Esophagus (tissue), 2 donors: ENCODE measurements around the gene ABCB9. TPM values are rescaled to one million over a fixed set of nuclear protein-coding genes. Genes with fewer than 3 reads are reported as not detected.

Experiments used
- H3K27ac ChIP-seq, 2 donors: one replicate each; pipeline ENCODE4 v1.5.1; 2013; ENCODE audit warnings: low read depth in 2 of 2, mild to moderate bottlenecking in 2 of 2, inconsistent platforms in 1 of 2, low read length in 1 of 2, moderate library complexity in 1 of 2
- H3K27me3 ChIP-seq, 2 donors: one replicate each; pipeline ENCODE4 v1.6.1; 2013; ENCODE audit warnings: low read length in 2 of 2, control low read depth in 1 of 2, mild to moderate bottlenecking in 1 of 2; ENCODE audit not compliant: insufficient read depth in 2 of 2, control insufficient read depth in 1 of 2
- H3K36me3 ChIP-seq, 2 donors: one replicate each; pipeline ENCODE4 v1.6.1; 2013; ENCODE audit warnings: low read length in 1 of 2; ENCODE audit not compliant: control insufficient read depth in 2 of 2, insufficient read depth in 2 of 2
- H3K4me1 ChIP-seq, 2 donors: one replicate each; pipeline ENCODE4 v1.6.1; 2013; ENCODE audit warnings: low read length in 1 of 2; ENCODE audit not compliant: control insufficient read depth in 2 of 2, insufficient read depth in 2 of 2
- H3K4me3 ChIP-seq, 2 donors: one replicate each; pipeline ENCODE4 v1.5.1; 2013; ENCODE audit warnings: low read length in 2 of 2, mild to moderate bottlenecking in 2 of 2, low read depth in 1 of 2, moderate library complexity in 1 of 2
- H3K9me3 ChIP-seq, 2 donors: one replicate each; pipeline ENCODE4 v1.6.1; 2013; ENCODE audit warnings: mild to moderate bottlenecking in 2 of 2, low read depth in 1 of 2, low read length in 1 of 2, moderate library complexity in 1 of 2; ENCODE audit not compliant: control insufficient read depth in 2 of 2, insufficient read depth in 1 of 2
- WGBS, 2 donors: extraction: QIAGEN DNeasy Blood & Tissue Kit; methylation state at CpG; one replicate each; pipeline ENCODE4 v1.1.7; 2013; 5-methylcytosine and 5-hydroxymethylcytosine counted together
- polyA plus RNA-seq, 2 donors: library from polyadenylated mRNA; stranded (reverse); fragments of 200-250 nt; gene quantifications; one replicate each; pipeline ENCODE4 v1.2.3, GENCODE V29; 2013
- donor health status: healthy with polysubstance abuse.
- donor health status: Bipolar disorder and iron deficiency.

The ABCB9 gene
- polyA plus RNA-seq, 2 donors = 1.5 to 4.4 TPM

GRCh38 chr12:122989225-122989839, 23.1 kb upstream of the ABCB9 start:
- whole genome bisulfite sequencing, 2 donors = 86 to 87% methylated on average over 10 of the region's 10 CpGs
- Histone ChIP-seq H3K4me3 (no peak overlapping the region), H3K9me3 (no peaks in the 10 kb centered on the region), H3K36me3 (peaks cover 0 to 43% of the 10 kb centered on the region in 2 donors), H3K4me1 (peaks cover 0 to 9% of the 10 kb centered on the region in 2 donors), H3K27ac (no peak overlapping the region), H3K27me3 (no peaks in the 10 kb centered on the region)

GRCh38 chr12:122988612-122989212, 22.4 kb upstream of the ABCB9 start:
- peaks cover 0 to 41% of the 10 kb centered on the region in 2 donors for H3K36me3 ChIP-seq
- H3K4me1 ChIP-seq = peaks cover 0 to 14% of the 10 kb centered on the region in 2 donors
- 88% methylated on average over 21 of the region's 21 CpGs for whole genome bisulfite sequencing, 2 donors

GRCh38 chr12:122988036-122988435, 21.8 kb upstream of the ABCB9 start:
- Histone ChIP-seq H3K27me3 (no peaks in the 10 kb centered on the region), H3K4me1 (peaks cover 0 to 15% of the 10 kb centered on the region in 2 donors), H3K9me3 (no peaks in the 10 kb centered on the region), H3K27ac (no peak overlapping the region), H3K4me3 (no peak overlapping the region), H3K36me3 (peaks cover 0 to 45% of the 10 kb centered on the region in 2 donors)
- 89% methylated on average over 13 of the region's 13 CpGs for WGBS, 2 donors

More at GRCh38 chr12:122988612-122989212, 22.4 kb upstream of the ABCB9 start:
- H3K27me3 ChIP-seq = no peaks in the 10 kb centered on the region
- no peaks in the 10 kb centered on the region for H3K9me3 ChIP-seq
- no peak overlapping the region for H3K4me3 ChIP-seq
- no peak overlapping the region for H3K27ac ChIP-seq

GRCh38 chr12:122987086-122987951, 21.1 kb upstream of the ABCB9 start:
- 90 to 92% methylated on average over 39 of the region's 39 CpGs for WGBS, 2 donors
- H3K36me3 ChIP-seq = peaks cover 0 to 51% of the 10 kb centered on the region in 2 donors
- no peak overlapping the region for H3K27ac ChIP-seq
- no peaks in the 10 kb centered on the region for H3K9me3 ChIP-seq
- no peaks in the 10 kb centered on the region for H3K27me3 ChIP-seq
- no peak overlapping the region for H3K4me3 ChIP-seq
- peaks cover 5 to 21% of the 10 kb centered on the region in 2 donors for H3K4me1 ChIP-seq

DNA sequence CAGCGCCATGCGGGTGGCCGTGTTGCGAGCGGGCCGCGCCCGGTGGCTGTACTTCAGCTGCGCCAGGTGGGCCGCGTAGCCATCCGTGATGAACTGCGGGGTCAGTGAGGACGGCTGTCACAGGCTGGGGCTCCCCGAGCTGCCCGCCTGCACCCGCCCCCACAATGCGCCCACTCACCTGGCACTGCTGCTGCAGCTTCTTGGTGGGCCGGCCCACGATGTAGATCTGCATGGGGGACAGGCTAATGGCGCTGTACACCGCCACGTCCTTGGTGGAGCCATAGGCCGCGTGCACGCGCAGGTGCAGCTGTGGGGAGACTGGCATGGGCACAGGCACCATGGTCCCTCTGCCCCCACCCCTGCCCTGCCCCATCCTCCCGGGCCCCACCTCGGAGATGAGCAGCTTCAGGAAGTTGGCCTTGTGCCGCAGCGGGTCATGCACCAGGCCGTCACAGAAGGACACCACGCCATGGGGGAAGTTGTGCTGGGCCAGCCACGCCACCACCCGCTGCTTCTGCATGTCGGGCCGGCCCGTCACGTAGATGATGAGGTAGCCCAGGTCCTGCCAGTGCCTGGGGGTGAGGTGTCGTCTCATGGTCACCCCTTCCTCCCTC, 20.1 kb upstream of the ABCB9 start:
- 95 to 96% methylated on average over 39 to 40 of the region's 40 CpGs for WGBS, 2 donors
- Histone ChIP-seq H3K27ac (no peak overlapping the region), H3K27me3 (no peaks in the 10 kb centered on the region), H3K4me1 (peaks cover 12 to 30% of the 10 kb centered on the region in 2 donors), H3K9me3 (no peaks in the 10 kb centered on the region), H3K4me3 (no peak overlapping the region), H3K36me3 (peaks cover 0 to 54% of the 10 kb centered on the region in 2 donors)

DNA sequence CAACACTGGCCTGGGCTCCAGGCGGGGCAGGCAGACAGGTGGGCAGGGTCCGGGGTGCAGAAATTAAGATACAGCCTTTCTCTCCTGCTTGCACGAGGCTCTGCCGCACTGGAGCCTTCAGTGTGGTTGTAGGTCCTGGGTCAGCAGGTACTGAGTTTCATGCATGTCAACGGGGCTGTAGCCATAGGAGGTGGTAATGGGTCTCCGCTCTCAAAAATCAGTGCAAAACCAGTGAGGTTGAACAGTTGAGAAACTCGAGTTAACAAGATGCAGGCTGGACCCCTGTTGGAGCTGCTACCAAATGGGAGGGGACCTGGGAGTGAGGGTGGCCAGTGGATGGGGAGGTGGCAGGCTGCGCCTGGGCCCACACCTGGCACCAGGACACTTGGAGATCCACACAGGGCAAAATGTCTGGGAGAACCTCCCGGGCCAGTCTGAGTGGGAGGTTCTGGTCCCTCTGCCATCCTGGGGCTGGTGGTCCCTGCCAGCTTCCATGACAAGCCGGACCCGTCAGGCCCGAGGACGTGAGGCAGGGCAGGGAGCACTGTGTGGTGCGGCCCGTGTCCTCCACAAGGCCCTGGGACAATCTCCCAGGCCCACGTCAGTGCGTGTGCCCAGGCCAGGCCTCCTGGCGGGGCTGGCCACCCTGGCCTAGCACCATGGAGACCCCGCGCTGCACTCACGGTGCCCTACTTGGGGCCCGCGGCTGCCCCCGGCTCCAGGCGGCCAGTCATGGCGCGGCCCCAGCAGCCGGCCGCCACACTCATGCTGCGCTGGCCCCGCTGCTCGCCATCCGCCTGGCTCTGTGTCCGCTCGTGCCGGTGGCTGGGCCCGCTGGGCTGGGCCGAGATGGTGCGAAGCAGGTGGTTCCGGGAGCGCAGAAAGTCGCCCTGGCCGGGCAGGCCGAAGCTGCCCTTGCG, 19.3 kb upstream of the ABCB9 start:
- Histone ChIP-seq H3K4me1 (peaks cover 14 to 31% of the 10 kb centered on the region in 2 donors), H3K36me3 (peaks cover 0 to 50% of the 10 kb centered on the region in 2 donors), H3K4me3 (no peak overlapping the region), H3K27me3 (no peaks in the 10 kb centered on the region), H3K9me3 (no peaks in the 10 kb centered on the region), H3K27ac (peak overlapping the region in 1 of 2 donors; percentile 14)
- WGBS, 2 donors = 89% methylated on average over 45 of the region's 45 CpGs

DNA sequence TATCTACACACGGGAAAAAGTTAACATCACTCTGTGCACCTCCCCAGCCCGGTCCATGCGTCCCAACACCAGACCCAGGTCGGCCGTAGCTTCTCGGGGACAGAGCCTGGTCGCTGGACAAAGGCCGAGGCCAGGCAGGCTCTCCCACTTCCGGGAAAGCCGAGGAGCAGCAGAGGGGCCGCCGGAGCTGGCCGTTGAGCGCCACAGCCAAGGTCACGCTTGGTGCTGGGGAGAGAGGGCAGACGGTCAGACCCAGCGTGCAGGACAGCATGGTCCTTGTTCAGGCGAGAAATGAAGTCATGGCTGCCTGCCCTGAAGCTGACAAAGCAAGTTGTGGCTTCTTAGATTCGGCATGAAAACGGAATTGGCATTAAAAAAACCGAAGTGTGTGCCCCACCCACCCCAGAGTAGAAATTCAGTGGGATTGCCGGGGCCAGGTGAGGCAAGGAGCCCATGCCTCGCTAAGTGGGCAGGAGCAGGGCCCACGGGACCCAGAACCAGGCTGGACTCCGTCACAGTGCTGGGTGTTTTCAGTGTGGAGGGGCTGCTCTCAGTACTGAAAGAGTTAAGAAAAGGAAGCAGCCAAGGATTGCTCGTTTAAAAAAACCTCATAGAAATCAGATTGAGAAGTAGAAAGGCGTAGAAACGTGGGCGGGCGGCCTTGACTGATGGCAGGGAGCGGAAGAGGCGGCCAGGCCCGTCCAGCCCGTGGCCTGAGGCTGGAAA, 18.5 kb upstream of the ABCB9 start:
- peaks cover 0 to 48% of the 10 kb centered on the region in 2 donors for H3K36me3 ChIP-seq
- H3K27me3 ChIP-seq = no peaks in the 10 kb centered on the region
- H3K9me3 ChIP-seq = no peaks in the 10 kb centered on the region
- H3K4me1 ChIP-seq = peaks cover 14 to 31% of the 10 kb centered on the region in 2 donors
- 27 to 28% methylated on average over 34 of the region's 34 CpGs for WGBS, 2 donors
- H3K27ac ChIP-seq = peak overlapping the region in 1 of 2 donors; percentile 61
- H3K4me3 ChIP-seq = no peak overlapping the region

GRCh38 chr12:122983789-122984515, 17.7 kb upstream of the ABCB9 start:
- peaks cover 18 to 34% of the 10 kb centered on the region in 2 donors for H3K4me1 ChIP-seq
- no peak overlapping the region for H3K4me3 ChIP-seq
- H3K27ac ChIP-seq = peak overlapping the region in 1 of 2 donors; percentile 14
- H3K27me3 ChIP-seq = no peaks in the 10 kb centered on the region
- WGBS, 2 donors = 35 to 44% methylated on average over 9 of the region's 9 CpGs
- peaks cover 0 to 48% of the 10 kb centered on the region in 2 donors for H3K36me3 ChIP-seq
- H3K9me3 ChIP-seq = no peaks in the 10 kb centered on the region
